PC-3 (cell line): ENCODE results near the gene NBAS. TPM values are rescaled to one million over a fixed set of nuclear protein-coding genes. Genes with fewer than 3 reads are reported as not detected.

Source experiments
- ATAC-seq: fragments of 200-7000 bp; cut with Tn5 transposase; 2 replicates; pipeline ENCODE4 v1.9.1; 2020; ENCODE audit warnings: mild to moderate bottlenecking, moderate library complexity
- BruUV-seq: library from RNA; stranded (reverse); fragments of 400-500 nt; replicated peaks from 2 replicates; lab custom pipeline; 2021; lab: Mats Ljungman, UMichigan
- CTCF ChIA-PET: fragments of 300-600 bp; sonication (Branson Sonifier 250); formaldehyde crosslinking; loops from one replicate; lab custom pipeline; 2022; ENCODE audit warnings: antibody characterized with exemption; lab: Charles Lee
- POLR2A ChIA-PET: fragments of 300-600 bp; sonication (Branson Sonifier 250); formaldehyde crosslinking; loops from one replicate; lab custom pipeline; 2022; ENCODE audit warnings: antibody characterized with exemption; ENCODE audit not compliant: unreplicated experiment; lab: Charles Lee
- DNase-seq: peaks from one replicate; pipeline ENCODE4 v3.0.0-alpha.2; 2015
- H2AFZ ChIP-seq: fragments of 300-600 bp; sonication (generic); 2 replicates; pipeline ENCODE4 v1.6.0; 2016; ENCODE audit warnings: antibody characterized with exemption, low read length
- H3F3A ChIP-seq: fragments of 300-600 bp; sonication (generic); one replicate; pipeline ENCODE4 v1.6.0; 2017; ENCODE audit warnings: antibody characterized with exemption, low read length, control low read depth, mild to moderate bottlenecking; ENCODE audit not compliant: unreplicated experiment
- H3K27ac ChIP-seq: fragments of 300-600 bp; sonication (generic); 2 replicates; pipeline ENCODE4 v1.5.1; 2016; ENCODE audit warnings: mild to moderate bottlenecking, low read length
- H3K27me3 ChIP-seq: fragments of 300-600 bp; sonication (generic); 2 replicates; pipeline ENCODE4 v1.6.1; 2016; ENCODE audit warnings: low read length, mixed read lengths
- H3K36me3 ChIP-seq: fragments of 300-600 bp; sonication (generic); 2 replicates; pipeline ENCODE4 v1.6.1; 2016; ENCODE audit warnings: low read depth, mixed run types, low read length, mixed read lengths
- H3K4me1 ChIP-seq: fragments of 300-600 bp; sonication (generic); 2 replicates; pipeline ENCODE4 v1.5.1; 2016; ENCODE audit warnings: low read length; ENCODE audit not compliant: insufficient read depth
- H3K4me2 ChIP-seq: fragments of 300-600 bp; sonication (generic); 2 replicates; pipeline ENCODE4 v1.6.0; 2016; ENCODE audit warnings: low read length
- H3K4me3 ChIP-seq: fragments of 300-600 bp; sonication (generic); 2 replicates; pipeline ENCODE4 v1.5.1; 2016; ENCODE audit warnings: mild to moderate bottlenecking, low read length, mixed read lengths
- H3K79me2 ChIP-seq: fragments of 300-600 bp; sonication (generic); 2 replicates; pipeline ENCODE4 v1.6.1; 2017; ENCODE audit warnings: low read length, mixed read lengths
- H3K9ac ChIP-seq: fragments of 300-600 bp; sonication (generic); 2 replicates; pipeline ENCODE4 v1.6.0; 2016; ENCODE audit warnings: mild to moderate bottlenecking, low read length
- H3K9me2 ChIP-seq: fragments of 300-600 bp; sonication (generic); replicated peaks from 2 replicates; pipeline ENCODE4 v1.6.1; 2016; ENCODE audit warnings: mixed run types, low read length, mixed read lengths
- H3K9me3 ChIP-seq: fragments of 300-600 bp; sonication (generic); 2 replicates; pipeline ENCODE4 v1.6.1; 2016; ENCODE audit warnings: low read length, mixed read lengths
- H4K20me1 ChIP-seq: fragments of 300-600 bp; sonication (generic); 2 replicates; pipeline ENCODE4 v1.6.1; 2016; ENCODE audit warnings: low read length, mixed read lengths
- EZH2 ChIP-seq: fragments of 300-600 bp; sonication (generic); IDR thresholded peaks from one replicate; pipeline ENCODE4 v1.6.1; 2017; ENCODE audit warnings: antibody characterized with exemption, mild to moderate bottlenecking, low read length; ENCODE audit not compliant: unreplicated experiment
- EZH2phosphoT487 ChIP-seq: fragments of 300-600 bp; sonication (generic); IDR thresholded peaks from 2 replicates; pipeline ENCODE4 v1.6.1; 2018; ENCODE audit warnings: mild to moderate bottlenecking, antibody characterized with exemption, low read length, borderline replicate concordance
- intact Hi-C: fragments of 100-400 bp; cut with micrococcal nuclease; formaldehyde crosslinking; loops from 2 replicates; pipeline ENCODE4 v1.9.0; 2023
- total RNA-seq: library from RNA; depleted of rRNA; stranded (reverse); fragments of >200 nt; gene quantifications from 2 replicates; pipeline ENCODE4 v1.2.3, GENCODE V29; 2014
- TF ChIP-seq, protein P1 (sequence below): fragments of 300-600 bp; sonication (generic); conservative IDR thresholded peaks from 2 replicates; pipeline ENCODE4 v1.5.1; 2017; ENCODE audit warnings: antibody characterized with exemption, low read depth, mild to moderate bottlenecking, low read length

NBAS gene
- total RNA-seq, 1 experiment from 2014 or later = 37.2 TPM

DNA sequence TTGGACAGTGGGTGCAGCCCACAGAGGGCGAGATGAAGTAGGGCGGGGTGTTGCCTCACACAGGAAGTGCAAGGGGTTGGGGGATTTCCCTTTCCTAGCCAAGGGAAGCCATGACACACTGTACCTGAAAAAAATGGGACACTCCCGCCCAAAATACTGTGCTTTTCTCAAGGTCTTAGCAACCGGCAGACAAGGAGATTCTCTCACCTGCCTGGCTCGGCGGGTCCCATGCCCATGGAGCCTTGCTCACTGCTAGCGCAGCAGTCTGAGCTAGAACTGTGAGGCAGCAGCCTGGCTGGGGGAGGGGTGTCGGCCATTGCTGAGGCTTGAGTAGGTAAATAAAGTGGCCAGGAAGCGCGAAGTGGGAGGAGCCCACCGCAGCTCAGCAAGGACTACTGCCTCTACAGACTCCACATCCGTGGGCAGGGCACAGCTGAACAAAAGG is 244.7 kb downstream of the NBAS start:
- no peaks in the 10 kb centered on the region; the same call in 1 of the 2 replicates for H3K36me3 ChIP-seq
- no peak overlapping the region for H3K27ac ChIP-seq
- DNase-seq (no peak), ATAC-seq (no peak)
- CTCF ChIA-PET = no interaction called here
- H3K4me1 ChIP-seq = no peaks in the 10 kb centered on the region
- H3K4me2 ChIP-seq = no peak overlapping the region
- H3K4me3 ChIP-seq = no peak overlapping the region
- no TSS peak for BruUV-seq
- H4K20me1 ChIP-seq = no peaks in the 10 kb centered on the region
- no peaks in the 10 kb centered on the region for H3K27me3 ChIP-seq
- intact Hi-C loops = no loop called here
- no peaks in the 10 kb centered on the region for H3K9me2 ChIP-seq
- POLR2A ChIA-PET = no interaction called here
- H3K9me3 ChIP-seq = no peaks in the 10 kb centered on the region
- TF ChIP-seq EZH2 (no peak), EZH2phosphoT487 (no peak)
- no peak overlapping the region for H3K9ac ChIP-seq
- H3K79me2 ChIP-seq = no peaks in the 10 kb centered on the region
- H3F3A ChIP-seq = no peaks in the 10 kb centered on the region
- H2AFZ ChIP-seq = no peak overlapping the region

DNA sequence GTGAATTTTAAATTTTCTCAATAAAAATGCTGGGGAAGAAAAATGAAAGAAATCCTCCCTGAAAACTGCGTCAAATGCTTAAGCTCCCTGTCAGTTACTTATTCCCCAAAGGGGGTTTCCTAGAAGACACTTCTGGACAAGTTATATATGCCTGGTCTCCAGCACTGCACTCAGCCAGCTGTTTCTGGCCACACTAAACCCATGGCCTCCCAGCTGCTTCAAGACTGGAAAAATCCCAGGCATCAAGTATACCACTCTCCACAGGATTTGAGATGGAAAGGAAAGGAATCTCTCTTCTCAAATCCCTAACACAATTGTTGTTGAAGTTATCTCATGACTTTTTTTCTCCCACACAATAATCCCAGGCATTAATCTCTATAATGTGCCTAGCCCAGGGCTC is 245.7 kb downstream of the NBAS start:
- no peaks in the 10 kb centered on the region for H3K36me3 ChIP-seq
- no peak for TF ChIP-seq EZH2phosphoT487
- TF ChIP-seq, protein P1, sequence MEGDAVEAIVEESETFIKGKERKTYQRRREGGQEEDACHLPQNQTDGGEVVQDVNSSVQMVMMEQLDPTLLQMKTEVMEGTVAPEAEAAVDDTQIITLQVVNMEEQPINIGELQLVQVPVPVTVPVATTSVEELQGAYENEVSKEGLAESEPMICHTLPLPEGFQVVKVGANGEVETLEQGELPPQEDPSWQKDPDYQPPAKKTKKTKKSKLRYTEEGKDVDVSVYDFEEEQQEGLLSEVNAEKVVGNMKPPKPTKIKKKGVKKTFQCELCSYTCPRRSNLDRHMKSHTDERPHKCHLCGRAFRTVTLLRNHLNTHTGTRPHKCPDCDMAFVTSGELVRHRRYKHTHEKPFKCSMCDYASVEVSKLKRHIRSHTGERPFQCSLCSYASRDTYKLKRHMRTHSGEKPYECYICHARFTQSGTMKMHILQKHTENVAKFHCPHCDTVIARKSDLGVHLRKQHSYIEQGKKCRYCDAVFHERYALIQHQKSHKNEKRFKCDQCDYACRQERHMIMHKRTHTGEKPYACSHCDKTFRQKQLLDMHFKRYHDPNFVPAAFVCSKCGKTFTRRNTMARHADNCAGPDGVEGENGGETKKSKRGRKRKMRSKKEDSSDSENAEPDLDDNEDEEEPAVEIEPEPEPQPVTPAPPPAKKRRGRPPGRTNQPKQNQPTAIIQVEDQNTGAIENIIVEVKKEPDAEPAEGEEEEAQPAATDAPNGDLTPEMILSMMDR = no peak
- no peak for TF ChIP-seq EZH2
- no peak overlapping the region for H3K9ac ChIP-seq
- H3K79me2 ChIP-seq = no peaks in the 10 kb centered on the region
- H4K20me1 ChIP-seq = no peaks in the 10 kb centered on the region
- H3K9me2 ChIP-seq = no peaks in the 10 kb centered on the region
- no TSS peak for BruUV-seq
- H2AFZ ChIP-seq = no peak overlapping the region
- CTCF ChIA-PET = no interaction called here
- DNase-seq (no peak), ATAC-seq (no peak)
- no peaks in the 10 kb centered on the region for H3K4me1 ChIP-seq
- POLR2A ChIA-PET = no interaction called here
- H3K4me2 ChIP-seq = no peak overlapping the region
- H3K27ac ChIP-seq = no peak overlapping the region
- H3K27me3 ChIP-seq = no peaks in the 10 kb centered on the region
- no peak overlapping the region for H3K4me3 ChIP-seq
- H3K9me3 ChIP-seq = no peaks in the 10 kb centered on the region
- no peaks in the 10 kb centered on the region for H3F3A ChIP-seq
- intact Hi-C loops = no loop called here

DNA sequence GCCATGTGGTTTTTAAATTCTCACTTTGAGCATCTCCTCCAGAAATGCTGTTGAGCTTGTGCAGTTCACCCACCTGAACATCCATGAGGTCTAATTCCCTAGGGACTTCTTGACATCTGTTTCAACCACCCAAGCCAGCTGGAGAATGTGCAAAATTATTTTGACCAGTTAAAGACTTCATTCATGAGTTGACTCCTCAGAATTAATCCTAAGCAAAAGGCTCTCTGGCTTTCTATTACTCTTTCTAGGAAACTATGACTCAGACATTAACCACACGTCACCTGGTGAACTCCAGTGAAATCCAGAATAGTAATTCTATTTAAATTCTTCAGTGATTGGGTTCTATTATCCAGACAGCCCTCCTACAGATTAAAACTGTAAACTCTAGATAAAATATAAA is 247.5 kb downstream of the NBAS start:
- Histone ChIP-seq H3F3A (no peaks in the 10 kb centered on the region), H3K9me2 (no peaks in the 10 kb centered on the region), H3K4me2 (no peak overlapping the region), H4K20me1 (no peaks in the 10 kb centered on the region), H3K79me2 (no peaks in the 10 kb centered on the region), H3K4me1 (no peaks in the 10 kb centered on the region), H3K36me3 (no peaks in the 10 kb centered on the region), H2AFZ (no peak overlapping the region), H3K9me3 (no peaks in the 10 kb centered on the region), H3K4me3 (no peak overlapping the region), H3K27ac (no peak overlapping the region), H3K9ac (no peak overlapping the region), H3K27me3 (no peaks in the 10 kb centered on the region)
- ATAC-seq (no peak), DNase-seq (peak; percentile 61)
- CTCF ChIA-PET = no interaction called here
- intact Hi-C loops = no loop called here
- TF ChIP-seq EZH2phosphoT487 = no peak
- TF ChIP-seq EZH2 = no peak
- TF ChIP-seq, protein P1 = no peak
- no TSS peak for BruUV-seq
- POLR2A ChIA-PET = no interaction called here
